AG04449 (cell line): ENCODE results near the gene EMILIN3.

ENCODE experiments used
- CTCF ChIA-PET: fragments of 350-600 bp; formaldehyde crosslinking; extraction: SDS; loops from one replicate; lab custom pipeline; 2021; ENCODE audit warnings: antibody characterized with exemption; lab: Yijun Ruan, JAX
- POLR2A ChIA-PET: fragments of 400-600, 350-600 bp; formaldehyde crosslinking; extraction: SDS; loops from one replicate; lab custom pipeline; 2020; ENCODE audit warnings: antibody characterized with exemption, inconsistent platforms; lab: Yijun Ruan, JAX
- DNase-seq: peaks from one replicate; pipeline ENCODE4 v3.0.0-alpha.2; 2010; ENCODE audit warnings: low read depth, low spot score
- H3K4me3 ChIP-seq: 2 replicates; pipeline ENCODE4 v1.5.1; 2011; ENCODE audit warnings: low read depth, mild to moderate bottlenecking, control low read depth, low read length
- TF ChIP-seq, protein P1 (sequence below): IDR thresholded peaks from one replicate; pipeline ENCODE4 v1.5.1; 2011; ENCODE audit warnings: mild to moderate bottlenecking, moderate library complexity, low read length, control low read depth, inconsistent platforms; ENCODE audit not compliant: insufficient read depth; ENCODE audit errors: missing control alignments

EMILIN3 gene

DNA sequence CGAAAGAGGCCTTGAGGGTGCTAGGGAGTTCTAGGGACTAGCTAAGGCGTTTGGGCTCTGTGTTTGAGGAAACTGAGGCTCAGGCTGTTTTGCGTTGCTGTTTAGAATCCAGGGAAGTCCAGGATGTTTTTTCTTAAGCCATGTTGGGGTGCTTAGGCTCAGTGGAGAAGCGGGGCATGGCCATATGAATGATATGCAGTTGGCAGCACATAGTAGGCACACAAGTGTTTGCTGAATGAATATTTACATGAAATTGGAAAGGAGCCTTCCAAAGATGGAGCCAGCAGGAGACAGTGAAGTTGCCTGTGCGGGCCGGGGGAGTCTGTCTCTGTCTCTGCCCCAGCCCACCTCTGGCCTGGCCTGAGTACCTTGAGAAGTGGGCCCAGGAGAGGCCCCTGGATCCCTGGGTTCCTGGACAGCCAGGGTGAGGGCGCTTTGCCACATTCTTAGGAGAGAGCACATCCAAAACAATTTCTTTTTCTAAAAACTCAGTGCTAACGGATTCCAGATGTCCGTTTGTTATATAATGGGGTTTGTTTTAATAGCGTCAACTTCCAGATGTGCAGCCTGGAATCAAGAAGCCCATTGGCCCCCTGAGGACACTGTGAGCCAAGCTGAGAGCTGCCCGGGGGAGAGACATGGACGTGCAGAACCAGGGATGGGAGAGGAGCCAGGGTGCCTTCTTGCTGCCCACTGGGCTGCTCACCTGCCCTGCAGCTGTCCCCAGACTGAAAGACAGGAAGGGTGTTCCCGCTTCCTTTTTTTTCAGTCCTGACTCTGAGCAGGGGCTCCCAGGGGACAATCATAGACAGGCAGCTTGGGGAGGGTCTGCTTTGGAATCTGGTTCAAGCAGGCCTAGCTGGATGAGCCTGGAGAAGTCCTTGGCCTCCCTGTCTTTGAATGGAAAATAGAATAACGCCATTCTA, 20.1 kb upstream of the EMILIN3 start:
- DNase-seq, result no peak
- TF ChIP-seq, protein P1, sequence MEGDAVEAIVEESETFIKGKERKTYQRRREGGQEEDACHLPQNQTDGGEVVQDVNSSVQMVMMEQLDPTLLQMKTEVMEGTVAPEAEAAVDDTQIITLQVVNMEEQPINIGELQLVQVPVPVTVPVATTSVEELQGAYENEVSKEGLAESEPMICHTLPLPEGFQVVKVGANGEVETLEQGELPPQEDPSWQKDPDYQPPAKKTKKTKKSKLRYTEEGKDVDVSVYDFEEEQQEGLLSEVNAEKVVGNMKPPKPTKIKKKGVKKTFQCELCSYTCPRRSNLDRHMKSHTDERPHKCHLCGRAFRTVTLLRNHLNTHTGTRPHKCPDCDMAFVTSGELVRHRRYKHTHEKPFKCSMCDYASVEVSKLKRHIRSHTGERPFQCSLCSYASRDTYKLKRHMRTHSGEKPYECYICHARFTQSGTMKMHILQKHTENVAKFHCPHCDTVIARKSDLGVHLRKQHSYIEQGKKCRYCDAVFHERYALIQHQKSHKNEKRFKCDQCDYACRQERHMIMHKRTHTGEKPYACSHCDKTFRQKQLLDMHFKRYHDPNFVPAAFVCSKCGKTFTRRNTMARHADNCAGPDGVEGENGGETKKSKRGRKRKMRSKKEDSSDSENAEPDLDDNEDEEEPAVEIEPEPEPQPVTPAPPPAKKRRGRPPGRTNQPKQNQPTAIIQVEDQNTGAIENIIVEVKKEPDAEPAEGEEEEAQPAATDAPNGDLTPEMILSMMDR, result no peak
- no peak overlapping the region for H3K4me3 ChIP-seq
- ChIA-PET POLR2A (no interaction called here), CTCF (interaction anchor here (0.6 to 1.7 kb wide), 6 partner anchors 11 to 273 kb away, joined by 3 to 4 read pairs (median 3); no protein-coding TSS in a partner anchor)

DNA sequence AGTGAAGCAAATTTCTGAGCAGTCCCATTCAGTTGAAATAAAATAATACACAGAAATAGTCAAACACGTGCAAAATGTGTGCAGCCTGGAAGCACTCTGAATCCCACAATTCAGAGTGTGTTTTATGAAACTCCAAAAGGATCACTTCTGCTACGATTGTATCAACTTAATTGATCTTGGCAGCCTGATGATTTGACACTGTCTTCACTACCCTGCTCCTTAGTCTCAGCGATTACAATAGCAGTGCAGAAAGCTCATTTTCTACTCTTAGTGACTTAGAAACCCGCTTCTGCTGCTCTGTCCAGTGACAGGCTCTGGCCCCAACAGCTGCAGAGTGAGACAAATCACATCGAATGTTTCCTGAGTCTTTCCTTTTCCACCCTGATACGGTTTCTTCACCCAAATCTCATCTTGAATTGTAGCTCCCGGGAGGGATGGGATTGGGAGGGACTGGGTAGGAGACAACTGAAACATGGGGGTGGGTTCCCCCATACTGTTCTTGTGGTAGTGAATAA, 16.2 kb upstream of the EMILIN3 start:
- no peak overlapping the region for H3K4me3 ChIP-seq
- CTCF ChIA-PET, result interaction anchor here (0.7 to 1.9 kb wide), 2 partner anchors 8 to 9 kb away, joined by 3 to 4 read pairs; no protein-coding TSS in a partner anchor
- POLR2A ChIA-PET, result no interaction called here
- DNase-seq, result no peak
- TF ChIP-seq, protein P1, result no peak

DNA sequence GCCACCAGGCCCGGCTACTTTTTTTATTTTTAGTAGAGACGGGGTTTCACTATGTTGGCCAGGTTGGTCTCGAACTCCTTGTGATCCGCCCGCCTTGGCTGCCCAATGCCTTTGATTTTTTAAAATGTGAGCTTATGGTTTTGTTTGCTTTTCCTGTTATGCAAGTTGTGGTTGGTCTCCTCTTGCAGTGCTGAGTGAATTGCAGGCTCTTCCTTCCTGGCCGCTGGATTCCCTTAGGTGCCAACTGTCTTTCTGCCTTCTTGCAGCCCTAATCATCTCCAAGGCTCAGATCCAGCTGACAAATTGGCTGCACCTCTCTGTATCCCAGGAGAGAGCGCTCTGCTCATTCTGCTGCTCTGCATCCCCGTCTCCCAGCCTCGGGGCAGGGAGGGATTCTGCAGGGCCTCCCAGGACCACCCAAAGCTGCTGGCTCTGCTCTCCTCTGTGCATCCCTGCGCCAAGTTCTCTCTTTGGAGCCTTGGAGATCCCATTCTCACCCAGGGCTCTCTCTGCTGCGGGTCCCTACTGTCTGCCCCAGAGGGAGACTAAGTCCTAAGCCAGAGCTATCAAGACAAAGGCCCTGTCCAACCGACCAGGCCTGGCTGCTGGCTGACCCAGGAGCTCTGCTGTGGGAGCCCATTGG, 14.1 kb upstream of the EMILIN3 start:
- DNase-seq, result no peak
- POLR2A ChIA-PET, result no interaction called here
- TF ChIP-seq, protein P1, result no peak
- no peak overlapping the region for H3K4me3 ChIP-seq
- CTCF ChIA-PET, result interaction anchor here (1.5 to 2.6 kb wide), 4 partner anchors 10 to 41 kb away, joined by 3 to 7 read pairs (median 4); partner anchors contain the start of gene LPIN3

DNA sequence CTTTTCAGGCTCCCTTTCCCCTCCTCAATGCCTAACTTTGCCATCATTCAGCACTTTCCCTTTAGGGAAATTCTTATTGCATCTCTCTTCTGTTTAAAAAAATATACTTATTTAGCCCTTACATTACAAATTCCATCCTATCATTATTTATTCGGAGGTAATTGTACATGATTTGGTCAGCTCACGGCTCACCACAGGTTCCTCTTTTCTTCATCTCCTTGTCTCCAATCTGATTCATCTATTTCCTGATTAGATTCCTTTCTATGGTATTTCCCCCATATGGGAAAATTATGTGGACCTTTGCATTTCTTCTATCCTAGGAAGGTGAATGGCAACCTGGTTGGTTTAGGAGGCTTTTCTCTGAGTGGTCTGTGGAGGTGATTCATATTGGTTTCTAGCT, 12.9 kb upstream of the EMILIN3 start:
- no peak overlapping the region for H3K4me3 ChIP-seq
- no peak for DNase-seq
- TF ChIP-seq, protein P1, result no peak
- ChIA-PET POLR2A (no interaction called here), CTCF (interaction anchor here (0.7 to 2.6 kb wide), 3 partner anchors 16 to 45 kb away, joined by 3 to 7 read pairs (median 3); partner anchors contain the start of gene LPIN3)

DNA sequence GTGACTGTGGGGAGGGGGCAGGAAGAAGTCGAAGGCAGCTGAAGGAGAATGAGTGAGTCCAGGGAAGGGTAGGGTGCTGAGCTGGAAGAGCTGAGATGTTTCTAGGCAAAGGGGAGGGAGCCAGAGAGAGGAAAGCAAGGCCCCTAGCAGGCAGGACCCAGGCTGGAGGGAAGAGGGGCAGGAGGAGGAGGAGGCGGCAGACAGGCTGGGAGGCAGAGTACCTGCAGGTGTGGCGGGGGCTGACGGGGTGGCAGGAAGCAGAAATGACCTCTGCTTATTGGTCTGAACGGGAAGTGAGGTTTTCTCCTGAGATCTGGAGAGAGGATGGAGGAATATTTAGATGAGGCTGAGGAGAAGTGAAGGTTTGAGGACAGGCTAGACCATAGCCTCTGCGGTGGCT, 10.7 kb upstream of the EMILIN3 start:
- POLR2A ChIA-PET, result no interaction called here
- CTCF ChIA-PET, result no interaction called here
- TF ChIP-seq, protein P1, result no peak
- no peak for DNase-seq
- no peak overlapping the region for H3K4me3 ChIP-seq
